ENCODE measurements around the gene INKA1.

INKA1 gene

GRCh38 chr3:49840388-49840787, 37.3 kb downstream of the INKA1 start:
- peak; percentile 8 to 20 for DNase-seq (ENCODE audit: low read depth in 2 of 2)
- no peak for TF ChIP-seq CTCF (IDR thresholded peaks at IDR 0.05; ENCODE audit: low read depth, low read length)
- no peak overlapping the region for H3K4me3 ChIP-seq (replicated peaks in 1 of 2; ENCODE audit: low read depth in 2 of 2, low read length in 2 of 2)

GRCh38 chr3:49841126-49841696, 38.1 kb downstream of the INKA1 start:
- peak; percentile 43 for TF ChIP-seq CTCF (IDR thresholded peaks at IDR 0.05; ENCODE audit: low read depth, low read length)
- DNase-seq (ENCODE audit: low read depth in 2 of 2) = peak; percentile 29 to 39
- H3K4me3 ChIP-seq (replicated peaks in 1 of 2; ENCODE audit: low read depth in 2 of 2, low read length in 2 of 2) = no peak overlapping the region

GRCh38 chr3:49841806-49842205, 38.7 kb downstream of the INKA1 start:
- no peak for TF ChIP-seq CTCF (IDR thresholded peaks at IDR 0.05; ENCODE audit: low read depth, low read length)
- DNase-seq (ENCODE audit: low read depth in 2 of 2) = no peak
- no peak overlapping the region for H3K4me3 ChIP-seq (replicated peaks in 1 of 2; ENCODE audit: low read depth in 2 of 2, low read length in 2 of 2)

GRCh38 chr3:49842843-49843517, 39.9 kb downstream of the INKA1 start:
- DNase-seq (ENCODE audit: low read depth in 2 of 2) = no peak
- no peak overlapping the region for H3K4me3 ChIP-seq (replicated peaks in 1 of 2; ENCODE audit: low read depth in 2 of 2, low read length in 2 of 2)
- TF ChIP-seq CTCF (IDR thresholded peaks at IDR 0.05; ENCODE audit: low read depth, low read length) = no peak

GRCh38 chr3:49844464-49845183, 41.6 kb downstream of the INKA1 start:
- no peak overlapping the region for H3K4me3 ChIP-seq (replicated peaks in 1 of 2; ENCODE audit: low read depth in 2 of 2, low read length in 2 of 2)
- DNase-seq (ENCODE audit: low read depth in 2 of 2) = peak in 1 of 2 donors; percentile 28
- TF ChIP-seq CTCF (IDR thresholded peaks at IDR 0.05; ENCODE audit: low read depth, low read length) = no peak

- H3K4me3 ChIP-seq (replicated peaks in 1 of 2; ENCODE audit: low read depth in 2 of 2, low read length in 2 of 2) = no peak overlapping the region
These were observed 42.6 kb downstream of the INKA1 start for GRCh38 chr3:49845694-49846093.

More at GRCh38 chr3:49845694-49846093, 42.6 kb downstream of the INKA1 start:
- no peak for DNase-seq (ENCODE audit: low read depth in 2 of 2)
- TF ChIP-seq CTCF (IDR thresholded peaks at IDR 0.05; ENCODE audit: low read depth, low read length) = no peak

Measured in cardiac fibroblast (primary cell).